Panc1 (cell line): Measurements from ENCODE around the gene STK32C. TPM values are rescaled to one million over a fixed set of nuclear protein-coding genes. Genes with fewer than 3 reads are reported as not detected.
"Not testable (repeated sequence)": the region's sequence is repeated elsewhere in the genome, so short reads cannot be mapped to it uniquely, and the experiment has no call there.

ENCODE experiments used
- ATAC-seq: fragments of 200-7000 bp; cut with Tn5 transposase; 2 replicates; pipeline ENCODE4 v1.9.1; 2020; ENCODE audit warnings: mild to moderate bottlenecking, moderate library complexity
- BruUV-seq: library from RNA; stranded (reverse); fragments of 400-500 nt; replicated peaks from 2 replicates; lab custom pipeline; 2021; lab: Mats Ljungman, UMichigan
- CTCF ChIA-PET: fragments of 300-600 bp; sonication (Branson Sonifier 250); formaldehyde crosslinking; loops from one replicate; lab custom pipeline; 2022; ENCODE audit warnings: antibody characterized with exemption; lab: Charles Lee
- POLR2A ChIA-PET: fragments of 300-600 bp; sonication (Branson Sonifier 250); formaldehyde crosslinking; loops from one replicate; lab custom pipeline; 2022; ENCODE audit warnings: antibody characterized with exemption; lab: Charles Lee
- DNase-seq: peaks from one replicate; pipeline ENCODE4 v3.0.0-alpha.2; 2010; ENCODE audit warnings: low read depth, low spot score
- H3K27ac ChIP-seq: 2 replicates; pipeline ENCODE4 v1.5.1; 2011; ENCODE audit warnings: mild to moderate bottlenecking, low read length, inconsistent platforms
- H3K27me3 ChIP-seq: fragments of 200-500 bp; sonication (Bioruptor generic); 2 replicates; pipeline ENCODE4 v1.6.0; 2014; ENCODE audit warnings: low read length, inconsistent platforms; ENCODE audit not compliant: control insufficient read depth, insufficient read depth
- H3K36me3 ChIP-seq: fragments of 200-500 bp; sonication (Bioruptor generic); 2 replicates; pipeline ENCODE4 v1.5.1; 2014; ENCODE audit warnings: inconsistent platforms, mild to moderate bottlenecking, low read length, moderate library complexity; ENCODE audit not compliant: control insufficient read depth, insufficient read depth
- H3K4me1 ChIP-seq: 2 replicates; pipeline ENCODE4 v1.5.1; 2011; ENCODE audit warnings: inconsistent platforms, mild to moderate bottlenecking, low read length, moderate library complexity; ENCODE audit not compliant: control insufficient read depth, insufficient read depth
- H3K4me3 ChIP-seq, 2 experiments: 2 replicates each; pipeline ENCODE4 v1.5.1; 2011 to 2012; ENCODE audit warnings: low read depth in 2 of 2, low read length in 2 of 2, mild to moderate bottlenecking in 2 of 2, inconsistent platforms in 1 of 2, moderate library complexity in 1 of 2
- H3K9me3 ChIP-seq: fragments of 200-500 bp; sonication (Bioruptor generic); 2 replicates; pipeline ENCODE4 v1.5.1; 2014; ENCODE audit warnings: low read depth, mild to moderate bottlenecking, inconsistent platforms, low read length, moderate library complexity; ENCODE audit not compliant: control insufficient read depth, insufficient read depth
- CTCF ChIP-seq: fragments of 450-650 bp; IDR thresholded peaks from 2 replicates; pipeline ENCODE4 v1.5.1; 2017; ENCODE audit warnings: mild to moderate bottlenecking
- POLR2AphosphoS5 ChIP-seq: IDR thresholded peaks from 2 replicates; pipeline ENCODE4 v1.6.1; 2012; ENCODE audit warnings: mild to moderate bottlenecking, low read depth, low read length, moderate library complexity
- REST ChIP-seq, 2 experiments: IDR thresholded peaks; 2 replicates each; pipeline ENCODE4 v1.6.1; 2011 to 2012; ENCODE audit warnings: low read depth in 2 of 2, control low read depth in 1 of 2, low read length in 1 of 2, mild to moderate bottlenecking in 1 of 2, moderate library complexity in 1 of 2; ENCODE audit not compliant: insufficient read depth in 1 of 2
- SIN3A ChIP-seq: IDR thresholded peaks from 2 replicates; pipeline ENCODE4 v1.6.1; 2012; ENCODE audit warnings: low read depth, mild to moderate bottlenecking, low read length, moderate library complexity, borderline replicate concordance; ENCODE audit not compliant: insufficient read depth
- TCF7L2 ChIP-seq: IDR thresholded peaks from 2 replicates; pipeline ENCODE4 v1.6.1; 2011; ENCODE audit warnings: mild to moderate bottlenecking, low read depth, low read length, inconsistent platforms
- in situ Hi-C: cut with HindIII; loops from 2 replicates; pipeline ENCODE4 v1.10.0; 2016; ENCODE audit warnings: low sequenced_read_pairs, low pct_unique_long_range_greater_than_20kb
- intact Hi-C: fragments of 100-400 bp; cut with micrococcal nuclease; formaldehyde crosslinking; loops from one replicate; pipeline ENCODE4 v1.10.0; 2022; ENCODE audit not compliant: unreplicated experiment
- total RNA-seq: library from RNA; stranded (reverse); gene quantifications from one replicate; pipeline ENCODE4 v1.2.1, GENCODE V29; 2021; ENCODE audit not compliant: unreplicated experiment

Gene STK32C
- total RNA-seq, 1 experiment from 2014 or later, result 53.7 TPM

GRCh38 chr10:132320654-132321469, 13.1 kb upstream of the STK32C start:
- Histone ChIP-seq H3K36me3 (no peaks in the 10 kb centered on the region), H3K4me1 (peaks cover 33% of the 10 kb centered on the region), H3K4me3 (no peak overlapping the region; a peak in 1 of 4 replicates), H3K27me3 (no peaks in the 10 kb centered on the region), H3K9me3 (no peaks in the 10 kb centered on the region), H3K27ac (peak overlapping the region; percentile 72)
- DNase-seq (no peak), ATAC-seq (peak; percentile 42)
- TF ChIP-seq REST (IDR thresholded peaks at IDR 0.05; ENCODE audit: insufficient read depth in 1 of 2, low read depth in 2 of 2, low read length in 1 of 2) (no peak), SIN3A (0 out of 2 replicates have a peak, but pooled peaks have one; percentile 18), CTCF (no peak), POLR2AphosphoS5 (0 out of 2 replicates have a peak, but pooled peaks have one; percentile 13), TCF7L2 (no peak)
- in situ Hi-C loops, result no loop called here
- CTCF ChIA-PET, result no interaction called here
- POLR2A ChIA-PET, result no interaction called here
- no TSS peak for BruUV-seq
- intact Hi-C loops, result no loop called here

- H3K4me3 ChIP-seq, result peak overlapping the region in 1 of 2 experiments; percentile 17; a peak in 2 of 4 replicates
- ChIA-PET POLR2A (no interaction called here), CTCF (interaction anchor here (0.6 kb wide), 1 partner anchor 344 kb away, joined by 4 read pairs; no protein-coding TSS in a partner anchor)
- in situ Hi-C loops (no loop called here), intact Hi-C loops (no loop called here)
- TF ChIP-seq CTCF, result no peak
- no TSS peak for BruUV-seq
- peak overlapping the region; percentile 72 for H3K27ac ChIP-seq
- DNase-seq (peak; percentile 69), ATAC-seq (peak; percentile 91)
- H3K4me1 ChIP-seq, result peaks cover 33% of the 10 kb centered on the region
- peaks cover 3% of the 10 kb centered on the region; the same call in 1 of the 2 replicates for H3K9me3 ChIP-seq
- no peaks in the 10 kb centered on the region for H3K36me3 ChIP-seq
- H3K27me3 ChIP-seq, result no peaks in the 10 kb centered on the region
These were observed 12.3 kb upstream of the STK32C start for GRCh38 chr10:132319853-132320653.

- H3K27ac ChIP-seq, in situ Hi-C loops, ATAC-seq, DNase-seq, H3K4me3 ChIP-seq, CTCF ChIA-PET, BruUV-seq, intact Hi-C loops, H3K27me3 ChIP-seq, H3K9me3 ChIP-seq, H3K36me3 ChIP-seq: not testable (repeated sequence)
- H3K4me1 ChIP-seq, result peaks cover 22% of the 10 kb centered on the region
- POLR2A ChIA-PET, result interaction anchor here (0.7 kb wide), 1 partner anchor 236 kb away, joined by 6 read pairs; no protein-coding TSS in a partner anchor
These were observed 9.7 kb upstream of the STK32C start for GRCh38 chr10:132317477-132317876.
